Neural progenitor cell (in vitro differentiated cells): ENCODE measurements around the gene SCGB2A2.

Experiments used
- CTCF ChIP-seq: fragments of 200-600 bp; sonication (generic); IDR thresholded peaks from 2 replicates; pipeline ENCODE4 v1.5.1; 2017; ENCODE audit warnings: antibody characterized with exemption, mild to moderate bottlenecking
- EZH2 ChIP-seq: fragments of 200-600 bp; sonication (generic); IDR thresholded peaks from 2 replicates; pipeline ENCODE4 v1.6.1; 2017; ENCODE audit warnings: antibody characterized with exemption, mild to moderate bottlenecking, moderate library complexity
- EZH2phosphoT487 ChIP-seq: fragments of 200-600 bp; sonication (generic); IDR thresholded peaks from 2 replicates; pipeline ENCODE4 v1.6.1; 2017; ENCODE audit warnings: antibody characterized with exemption

- TF ChIP-seq CTCF (no peak), EZH2 (no peak), EZH2phosphoT487 (no peak)
Measured at GRCh38 chr11:62267576-62267975, 2.4 kb upstream of the SCGB2A2 start.
